ENCODE data around the gene ERAL1. TPM values are rescaled to one million over a fixed set of nuclear protein-coding genes. Genes with fewer than 3 reads are reported as not detected.

Gene ERAL1
- total RNA-seq, 2 experiments from 2014 or later: 46.1 to 50.6 TPM

Small RNAs within 50 kb of the gene (microRNA-seq; reads per million reads assigned to microRNA genes)
- not detected for gene MIR451B

Other genes starting within 250 kb of the ERAL1 start
- 10 to 100 TPM; 25.4 to 28.2 TPM for gene RSKR, start 240.8 kb upstream of the ERAL1 start, total RNA-seq
- 100 to 1,000 TPM; 163 to 186 TPM for gene BLTP2, start 209.9 kb upstream of the ERAL1 start, total RNA-seq
- gene SDF2, start 193.1 kb upstream of the ERAL1 start, total RNA-seq: 10 to 100 TPM; 45.9 to 48.9 TPM
- 10 to 100 TPM; 64.7 to 81.2 TPM for gene SUPT6H, start 192.8 kb upstream of the ERAL1 start, total RNA-seq
- gene PROCA1, start 143.1 kb upstream of the ERAL1 start, total RNA-seq: 1 to 10 TPM; 6.1 to 9.0 TPM
- 1 to 10 TPM; 5.6 to 8.3 TPM for gene RAB34, start 137.1 kb upstream of the ERAL1 start, total RNA-seq
- gene RPL23A, start 135.0 kb upstream of the ERAL1 start, total RNA-seq: 1,000 to 10,000 TPM; 1,823 to 1,960 TPM
- gene TLCD1, start 128.8 kb upstream of the ERAL1 start, total RNA-seq: 1 to 10 TPM; 3.2 to 5.6 TPM
- 1 to 10 TPM; 3.6 to 5.1 TPM for gene NEK8, start 126.2 kb upstream of the ERAL1 start, total RNA-seq
- gene TRAF4, start 111.0 kb upstream of the ERAL1 start, total RNA-seq: 100 to 1,000 TPM in 1 of 2 experiments, 10 to 100 TPM in 1; 60.1 to 107 TPM
- gene FAM222B, start 12.2 kb upstream of the ERAL1 start, total RNA-seq: 10 to 100 TPM; 14.5 to 19.6 TPM
- gene FLOT2, start 42.7 kb downstream of the ERAL1 start, total RNA-seq: 100 to 1,000 TPM; 143 to 191 TPM
- gene DHRS13, start 48.1 kb downstream of the ERAL1 start, total RNA-seq: 10 to 100 TPM; 23.1 to 25.9 TPM
- gene PHF12, start 96.5 kb downstream of the ERAL1 start, total RNA-seq: 10 to 100 TPM; 79.5 to 85.8 TPM
- not detected for gene SEZ6, start 151.0 kb downstream of the ERAL1 start, total RNA-seq
- gene PIPOX, start 188.1 kb downstream of the ERAL1 start, total RNA-seq: 1 to 10 TPM; 1.6 to 2.2 TPM

Measured in activated CD8-positive, alpha-beta memory T cell treated with anti-CD3 and anti-CD28 coated beads, Interleukin-2, amount 10 ng/mL, durations not matched to agents 7 days and 5 days (primary cell).